ENCODE data around the gene OPRM1.

The OPRM1 gene

GRCh38 chr6:154243793-154244750, 205.0 kb downstream of the OPRM1 start:
- DNase-seq, result no peak

GRCh38 chr6:154245506-154245905, 206.5 kb downstream of the OPRM1 start:
- DNase-seq, result no peak

GRCh38 chr6:154246723-154247118, 207.7 kb downstream of the OPRM1 start:
- DNase-seq, result no peak

GRCh38 chr6:154247119-154247861, 208.2 kb downstream of the OPRM1 start:
- no peak for DNase-seq

- DNase-seq, result no peak
Measured at GRCh38 chr6:154249499-154250298, 210.7 kb downstream of the OPRM1 start.

- DNase-seq, result no peak
Measured at GRCh38 chr6:154251116-154251515, 212.1 kb downstream of the OPRM1 start.

GRCh38 chr6:154252678-154253077, 213.6 kb downstream of the OPRM1 start:
- no peak for DNase-seq

GRCh38 chr6:154257067-154257466, 218.0 kb downstream of the OPRM1 start:
- DNase-seq, result no peak

GRCh38 chr6:154258064-154258757, 219.2 kb downstream of the OPRM1 start:
- no peak for DNase-seq

GRCh38 chr6:154261688-154262397, 222.8 kb downstream of the OPRM1 start:
- no peak for DNase-seq

GRCh38 chr6:154266560-154267099, 227.6 kb downstream of the OPRM1 start:
- DNase-seq, result no peak

GRCh38 chr6:154267508-154268106, 228.6 kb downstream of the OPRM1 start:
- DNase-seq, result no peak

GRCh38 chr6:154268486-154268885, 229.4 kb downstream of the OPRM1 start:
- no peak for DNase-seq

GRCh38 chr6:154274168-154274567, 235.1 kb downstream of the OPRM1 start:
- no peak for DNase-seq

GRCh38 chr6:154276810-154277628, 238.0 kb downstream of the OPRM1 start:
- DNase-seq, result no peak

GRCh38 chr6:154277629-154278017, 238.6 kb downstream of the OPRM1 start:
- no peak for DNase-seq

GRCh38 chr6:154280521-154280920, 241.5 kb downstream of the OPRM1 start:
- no peak for DNase-seq

GRCh38 chr6:154284313-154284853, 245.3 kb downstream of the OPRM1 start:
- DNase-seq, result no peak

GRCh38 chr6:154285826-154286225, 246.8 kb downstream of the OPRM1 start:
- DNase-seq, result no peak

Measured in activated naive CD4-positive, alpha-beta T cell (primary cell).